Mesothelial cell of epicardium (in vitro differentiated cells): ENCODE data around the gene ARL10. TPM values are rescaled to one million over a fixed set of nuclear protein-coding genes. Genes with fewer than 3 reads are reported as not detected.

Experiments used
- DNase-seq, 2 experiments: peaks; one replicate each; pipeline ENCODE4 v3.0.0; 2021; ENCODE audit warnings: low spot score in 2 of 2; ENCODE audit not compliant: unreplicated experiment in 2 of 2
- H3K27ac Mint-ChIP-seq: 2 replicates; pipeline ENCODE4 v1.8.0; 2021; ENCODE audit warnings: mixed read lengths
- H3K27me3 Mint-ChIP-seq: 2 replicates; pipeline ENCODE4 v1.8.0; 2021; ENCODE audit warnings: low read depth, mixed read lengths
- H3K36me3 Mint-ChIP-seq: 2 replicates; pipeline ENCODE4 v1.8.0; 2021; ENCODE audit warnings: mixed read lengths
- H3K4me1 Mint-ChIP-seq: 2 replicates; pipeline ENCODE4 v1.8.0; 2021; ENCODE audit warnings: mixed read lengths
- H3K4me3 Mint-ChIP-seq: 2 replicates; pipeline ENCODE4 v1.8.0; 2021; ENCODE audit warnings: mild to moderate bottlenecking, moderate library complexity, mixed read lengths
- H3K9me3 Mint-ChIP-seq: 2 replicates; pipeline ENCODE4 v1.8.0; 2021; ENCODE audit warnings: mixed read lengths
- CTCF ChIP-seq: fragments of 200-600 bp; sonication (generic); IDR thresholded peaks from one replicate; pipeline ENCODE4 v1.5.0; 2021; ENCODE audit warnings: antibody characterized with exemption; ENCODE audit not compliant: unreplicated experiment
- total RNA-seq: library from RNA; stranded (reverse); gene quantifications from 3 replicates; pipeline ENCODE4 v1.2.1, GENCODE V29; 2021

ARL10 gene
- total RNA-seq, 1 donor from 2014 or later = 46.0 TPM

DNA sequence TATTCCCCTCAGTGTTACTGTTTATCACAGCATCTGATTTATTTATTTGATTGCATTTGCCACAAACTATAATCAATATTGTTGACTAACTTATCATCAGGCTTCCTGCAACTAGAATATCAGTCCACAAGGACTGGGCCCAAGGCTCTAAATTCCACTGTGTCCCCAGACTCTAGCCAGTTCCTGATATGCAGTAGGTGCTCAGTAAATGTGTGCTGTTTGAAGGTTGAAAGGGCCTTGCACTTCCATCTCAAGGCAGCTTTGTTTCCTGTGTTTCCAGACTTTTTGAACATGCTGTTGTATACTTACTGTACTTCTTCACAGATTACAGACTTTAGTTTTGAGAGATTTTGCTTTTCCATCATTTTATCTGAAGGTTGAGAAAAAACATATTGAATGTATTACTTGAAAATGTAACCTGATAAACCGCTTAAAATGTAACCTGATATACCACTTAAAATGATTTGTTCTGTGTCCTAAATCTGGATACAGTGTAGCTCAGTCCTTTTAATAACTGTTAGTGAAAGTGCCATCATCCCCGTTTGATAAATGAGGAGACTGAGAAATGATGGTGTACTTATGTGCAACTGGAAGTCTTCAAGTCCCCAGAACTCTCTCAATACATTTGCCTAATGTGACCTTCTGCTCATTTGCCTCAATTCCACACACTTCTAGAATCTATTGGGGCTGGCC, 22.4 kb upstream of the ARL10 start:
- H3K4me1 Mint-ChIP-seq = no peaks in the 10 kb centered on the region
- DNase-seq = no peak
- no peaks in the 10 kb centered on the region for H3K9me3 Mint-ChIP-seq
- H3K27me3 Mint-ChIP-seq = no peaks in the 10 kb centered on the region
- H3K4me3 Mint-ChIP-seq = no peak overlapping the region
- no peak overlapping the region for H3K27ac Mint-ChIP-seq
- TF ChIP-seq CTCF = no peak
- peaks cover 43% of the 10 kb centered on the region for H3K36me3 Mint-ChIP-seq

DNA sequence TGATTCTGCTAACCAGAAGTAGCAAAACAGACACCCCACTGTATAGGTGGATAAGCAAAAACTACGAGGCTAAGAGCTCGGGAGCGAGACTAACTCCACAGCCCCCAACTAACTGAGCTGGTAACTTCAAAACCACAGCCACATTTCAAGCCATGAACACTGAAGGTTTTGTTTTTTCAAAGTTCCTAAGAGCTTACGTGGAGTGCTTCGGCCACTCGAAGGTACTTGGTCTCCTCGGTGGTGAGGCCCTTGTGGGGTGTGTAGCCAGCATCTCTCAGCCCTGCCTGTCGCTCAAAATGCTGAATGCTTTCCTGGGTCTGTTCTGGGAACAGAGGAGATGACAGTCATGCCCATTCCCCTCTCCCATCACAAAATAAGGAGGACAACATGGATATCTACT, 14.9 kb upstream of the ARL10 start:
- Mint-ChIP-seq H3K4me1 (peaks cover 2% of the 10 kb centered on the region), H3K36me3 (peaks cover 60% of the 10 kb centered on the region), H3K9me3 (no peaks in the 10 kb centered on the region), H3K27me3 (no peaks in the 10 kb centered on the region), H3K27ac (no peak overlapping the region), H3K4me3 (no peak overlapping the region)
- TF ChIP-seq CTCF = no peak
- no peak for DNase-seq

GRCh38 chr5:176352116-176352878, 13.0 kb upstream of the ARL10 start:
- Mint-ChIP-seq H3K36me3 (peaks cover 52% of the 10 kb centered on the region), H3K27ac (peak overlapping the region; percentile 58)

DNA sequence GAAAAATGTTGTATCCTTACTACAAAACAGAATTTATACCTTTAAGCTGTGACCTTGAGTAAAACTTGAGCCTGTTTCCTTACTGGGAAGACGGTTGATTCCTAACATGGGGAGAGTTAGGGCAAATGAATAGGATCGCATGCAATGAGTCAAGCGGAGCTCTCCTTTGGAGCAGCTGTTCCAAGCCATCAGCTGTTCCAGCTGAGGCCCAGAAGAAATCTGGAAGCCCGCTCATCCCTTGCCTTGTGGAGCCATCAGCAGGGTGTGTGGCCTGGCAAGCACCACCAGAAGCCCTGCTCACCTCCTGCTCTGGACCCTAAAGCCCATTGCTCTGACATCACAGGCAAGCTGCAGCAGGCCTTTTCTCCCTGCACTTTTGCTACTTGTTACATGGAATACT, 11.8 kb upstream of the ARL10 start:
- Mint-ChIP-seq H3K9me3 (no peaks in the 10 kb centered on the region), H3K36me3 (peaks cover 50% of the 10 kb centered on the region)
- TF ChIP-seq CTCF = no peak

More at GRCh38 chr5:176352116-176352878, 13.0 kb upstream of the ARL10 start:
- Mint-ChIP-seq H3K4me3 (no peak overlapping the region), H3K27me3 (no peaks in the 10 kb centered on the region), H3K4me1 (peaks cover 2% of the 10 kb centered on the region), H3K9me3 (no peaks in the 10 kb centered on the region)
- DNase-seq = no peak
- no peak for TF ChIP-seq CTCF

DNA sequence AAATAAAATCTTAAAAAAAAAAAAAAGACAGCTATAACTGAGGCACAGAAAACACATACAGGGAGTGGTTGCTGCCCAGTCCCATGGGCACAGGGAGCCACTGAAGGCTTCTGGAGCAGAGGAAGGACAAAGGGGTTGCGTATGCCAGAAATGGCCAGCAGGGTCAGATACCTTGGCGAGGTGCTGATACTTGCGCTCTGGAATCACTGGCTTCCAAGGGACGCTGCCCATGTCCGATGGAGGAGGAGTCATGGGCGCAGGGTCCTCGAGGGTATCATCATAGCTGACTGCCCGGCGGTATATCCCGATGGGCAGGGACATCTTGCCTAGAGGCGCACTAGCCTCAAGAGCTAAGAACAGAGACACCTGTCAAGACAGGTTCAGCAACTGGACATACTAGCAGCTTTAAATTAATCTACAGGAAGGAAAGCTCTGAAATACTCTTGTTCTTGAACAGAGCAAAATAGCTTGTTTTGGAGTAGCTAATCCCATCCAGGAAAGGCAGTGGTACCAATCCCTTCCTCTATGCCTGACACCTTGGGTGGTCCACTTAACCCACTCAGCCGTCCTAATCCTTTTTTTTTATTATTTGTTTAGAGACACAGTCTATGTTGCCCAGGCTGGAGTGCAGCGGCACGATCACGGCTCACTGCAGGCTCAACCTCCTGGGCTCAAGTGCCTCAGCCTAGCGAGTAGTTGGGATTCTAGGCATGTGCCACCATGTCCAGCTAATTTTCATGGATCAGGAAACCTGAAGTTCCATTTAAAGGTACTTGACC, 9.7 kb upstream of the ARL10 start:
- no peak for DNase-seq
- no peaks in the 10 kb centered on the region for H3K9me3 Mint-ChIP-seq
- H3K27me3 Mint-ChIP-seq = no peaks in the 10 kb centered on the region
- TF ChIP-seq CTCF = no peak
- H3K27ac Mint-ChIP-seq = no peak overlapping the region
- H3K4me1 Mint-ChIP-seq = peaks cover 7% of the 10 kb centered on the region
- no peak overlapping the region for H3K4me3 Mint-ChIP-seq
- H3K36me3 Mint-ChIP-seq = peaks cover 34% of the 10 kb centered on the region

More for the DNA sequence above, 11.8 kb upstream of the ARL10 start:
- Mint-ChIP-seq H3K27ac (no peak overlapping the region), H3K4me3 (no peak overlapping the region), H3K27me3 (no peaks in the 10 kb centered on the region), H3K4me1 (peaks cover 2% of the 10 kb centered on the region)
- no peak for DNase-seq
